ENCODE data around the gene DEGS2. TPM values are rescaled to one million over a fixed set of nuclear protein-coding genes. Genes with fewer than 3 reads are reported as not detected.

Gene DEGS2
- total RNA-seq, 1 experiment from 2014 or later: 1.8 TPM

DNA sequence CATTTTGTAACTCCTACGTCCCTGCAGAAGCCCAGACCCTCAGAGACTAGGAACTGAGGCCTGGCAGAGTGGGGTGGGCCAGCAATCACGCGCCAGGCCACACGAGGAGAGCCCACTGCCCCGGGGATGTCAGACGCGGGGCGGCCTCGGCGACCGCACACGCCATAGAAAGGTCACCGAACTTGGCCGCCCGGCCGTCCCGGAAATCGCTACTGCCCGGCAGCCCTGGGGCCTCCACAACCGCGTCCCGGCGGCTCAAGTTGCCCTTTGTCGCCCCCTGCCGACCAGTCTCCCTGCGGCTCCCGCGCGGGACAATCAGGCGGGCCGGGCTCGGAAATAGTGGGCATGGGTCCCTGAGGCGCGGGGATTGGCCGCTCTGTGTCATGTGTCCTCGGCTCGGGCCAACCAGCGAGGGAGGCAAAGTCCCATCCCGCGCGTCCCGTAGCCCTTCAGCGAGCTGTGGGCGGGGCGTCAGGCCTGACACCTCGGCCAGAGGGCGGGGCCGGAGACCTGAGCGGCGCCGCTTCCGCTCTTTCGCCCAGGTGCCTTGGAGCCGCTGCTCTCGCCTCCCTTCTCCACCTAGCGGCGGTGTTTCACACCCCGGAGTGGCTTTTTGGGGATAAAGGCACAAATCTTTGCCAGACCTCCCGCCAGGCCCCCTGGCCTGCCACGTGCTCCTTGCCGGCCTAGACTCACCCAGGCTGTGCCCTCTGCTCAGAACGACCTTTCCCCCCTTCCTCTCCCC lies 33.4 kb upstream of the DEGS2 start:
- H3K4me3 ChIP-seq (replicated peaks in 1 of 2; ENCODE audit: low read depth in 1 of 2, low read length in 2 of 2): peak overlapping the region; percentile 57 to 64
- ATAC-seq: peak; percentile 98
- no peaks in the 10 kb centered on the region for H3K9me2 ChIP-seq (ENCODE audit: insufficient read depth)
- ChIA-PET CTCF (interaction anchor here (0.6 to 2.0 kb wide), 33 partner anchors 8 to 509 kb away, joined by 3 to 23 read pairs (median 4); partner anchors contain the start of genes CYP46A1 and DEGS2), POLR2A (interaction anchor here (0.6 to 1.6 kb wide), 5 partner anchors 11 to 210 kb away, joined by 3 to 7 read pairs (median 4); no protein-coding TSS in a partner anchor), RAD21 (ENCODE audit: low non-redundant PET in 1 of 2, low total read pairs in 2 of 2, uncharacterized antibody in 2 of 2, unreplicated experiment in 2 of 2) (interaction anchor here (0.6 to 1.0 kb wide), 5 partner anchors 85 to 212 kb away, joined by 3 to 4 read pairs (median 3); no protein-coding TSS in a partner anchor)
- no peaks in the 10 kb centered on the region for H4K20me1 ChIP-seq (ENCODE audit: insufficient read depth)
- H3K27ac ChIP-seq (ENCODE audit: low read depth, low read length): peak overlapping the region; percentile 77
- H3K27me3 ChIP-seq (ENCODE audit: insufficient read depth, low read length): no peaks in the 10 kb centered on the region
- no TSS peak for BruUV-seq (replicated peaks)
- no peaks in the 10 kb centered on the region for H3K9me3 ChIP-seq (ENCODE audit: control insufficient read depth in 1 of 2, insufficient read depth in 1 of 2, low read depth in 1 of 2, low read length in 2 of 2)
- H3K4me1 ChIP-seq (ENCODE audit: control insufficient read depth in 1 of 2, insufficient read depth in 2 of 2, low read length in 2 of 2): peaks cover 11 to 19% of the 10 kb centered on the region in 2 experiments
- H3K9ac ChIP-seq (ENCODE audit: low read length): peak overlapping the region; percentile 87
- intact Hi-C loops (cut with micrococcal nuclease): loop anchor here (1.0 to 2.0 kb wide), 5 partner anchors 45 to 211 kb away; no protein-coding TSS in a partner anchor
- H3K36me3 ChIP-seq (ENCODE audit: control insufficient read depth in 1 of 2, insufficient read depth in 2 of 2, low read length in 2 of 2): no peaks in the 10 kb centered on the region
- H2AFZ ChIP-seq (ENCODE audit: low read depth, low read length, poor library complexity, severe bottlenecking): no peak overlapping the region
- no peaks in the 10 kb centered on the region for H3K79me2 ChIP-seq (ENCODE audit: insufficient read depth, low read length)
- H3K4me2 ChIP-seq (ENCODE audit: low read length): peak overlapping the region; percentile 82
- peak; percentile 97 for DNase-seq (ENCODE audit: low read depth, low spot score)
- TF ChIP-seq ELF1 (IDR thresholded peaks at IDR 0.05; ENCODE audit: borderline replicate concordance, low read depth) (peak; percentile 56; the same call in 1 of the 2 replicates), SP1 (IDR thresholded peaks at IDR 0.05; ENCODE audit: low read depth) (peak; percentile 83), MAX (IDR thresholded peaks at IDR 0.05) (peak; percentile 76), EZH2 (IDR thresholded peaks at IDR 0.05) (no peak), EGR1 (IDR thresholded peaks at IDR 0.05; ENCODE audit: low read depth) (no peak), POLR2AphosphoS5 (IDR thresholded peaks at IDR 0.05; ENCODE audit: low read depth, low read length) (peak; percentile 85), RAD21 (IDR thresholded peaks at IDR 0.05; ENCODE audit: low read depth) (peak; percentile 84), POLR2A (IDR thresholded peaks at IDR 0.05; ENCODE audit: borderline replicate concordance, extremely low read depth, insufficient read depth, insufficient read length) (peak; percentile 68), CEBPB (IDR thresholded peaks at IDR 0.05; ENCODE audit: low read depth) (no peak), ZNF274 (IDR thresholded peaks at IDR 0.05; ENCODE audit: low read depth, low read length) (no peak), SRF (IDR thresholded peaks at IDR 0.05; ENCODE audit: low read depth) (no peak), REST (IDR thresholded peaks at IDR 0.05; ENCODE audit: low read depth) (no peak), ZFX (IDR thresholded peaks at IDR 0.05) (peak; percentile 80; the same call in 1 of the 2 replicates), JUND (IDR thresholded peaks at IDR 0.05) (no peak), FOSL1 (IDR thresholded peaks at IDR 0.05; ENCODE audit: low read depth) (no peak), YY1 (IDR thresholded peaks at IDR 0.05; ENCODE audit: extremely low read depth, insufficient replicate concordance, low read depth, low read length) (peak; percentile 81), CBX3 (IDR thresholded peaks at IDR 0.05; ENCODE audit: low read depth) (peak; percentile 72), SIN3A (IDR thresholded peaks at IDR 0.05; ENCODE audit: low read depth) (no peak), TCF7L2 (IDR thresholded peaks at IDR 0.05; ENCODE audit: borderline replicate concordance, extremely low read depth, insufficient read depth, insufficient read length) (peak; percentile 74)
- TF ChIP-seq, protein P1, sequence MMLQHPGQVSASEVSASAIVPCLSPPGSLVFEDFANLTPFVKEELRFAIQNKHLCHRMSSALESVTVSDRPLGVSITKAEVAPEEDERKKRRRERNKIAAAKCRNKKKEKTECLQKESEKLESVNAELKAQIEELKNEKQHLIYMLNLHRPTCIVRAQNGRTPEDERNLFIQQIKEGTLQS (IDR thresholded peaks at IDR 0.05): no peak
- TF ChIP-seq, protein P2, sequence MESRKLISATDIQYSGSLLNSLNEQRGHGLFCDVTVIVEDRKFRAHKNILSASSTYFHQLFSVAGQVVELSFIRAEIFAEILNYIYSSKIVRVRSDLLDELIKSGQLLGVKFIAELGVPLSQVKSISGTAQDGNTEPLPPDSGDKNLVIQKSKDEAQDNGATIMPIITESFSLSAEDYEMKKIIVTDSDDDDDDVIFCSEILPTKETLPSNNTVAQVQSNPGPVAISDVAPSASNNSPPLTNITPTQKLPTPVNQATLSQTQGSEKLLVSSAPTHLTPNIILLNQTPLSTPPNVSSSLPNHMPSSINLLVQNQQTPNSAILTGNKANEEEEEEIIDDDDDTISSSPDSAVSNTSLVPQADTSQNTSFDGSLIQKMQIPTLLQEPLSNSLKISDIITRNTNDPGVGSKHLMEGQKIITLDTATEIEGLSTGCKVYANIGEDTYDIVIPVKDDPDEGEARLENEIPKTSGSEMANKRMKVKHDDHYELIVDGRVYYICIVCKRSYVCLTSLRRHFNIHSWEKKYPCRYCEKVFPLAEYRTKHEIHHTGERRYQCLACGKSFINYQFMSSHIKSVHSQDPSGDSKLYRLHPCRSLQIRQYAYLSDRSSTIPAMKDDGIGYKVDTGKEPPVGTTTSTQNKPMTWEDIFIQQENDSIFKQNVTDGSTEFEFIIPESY (IDR thresholded peaks at IDR 0.05; ENCODE audit: extremely low read depth, insufficient replicate concordance, low read length): peak; percentile 33
